ENCODE measurements around the gene FRMPD4.

FRMPD4 gene

DNA sequence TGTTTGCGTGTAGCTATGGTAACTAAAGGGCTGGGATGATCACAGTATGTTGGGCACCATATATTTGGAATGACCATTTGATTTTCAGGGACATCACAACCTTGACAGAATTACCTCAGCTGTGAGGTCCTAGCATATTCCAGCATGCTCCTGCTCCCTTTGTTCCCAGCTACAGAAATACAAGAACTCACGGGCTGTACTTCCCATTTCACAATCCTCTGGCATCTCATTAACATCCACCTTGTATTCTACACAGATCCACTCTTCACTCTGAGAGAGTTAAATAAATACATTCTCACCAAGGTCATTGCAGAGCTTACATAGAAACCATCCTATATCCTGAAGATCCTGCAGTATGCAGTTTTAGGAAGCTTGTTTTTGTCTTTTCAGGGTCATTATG, 169.7 kb downstream of the FRMPD4 start:
- no peak for DNase-seq

DNA sequence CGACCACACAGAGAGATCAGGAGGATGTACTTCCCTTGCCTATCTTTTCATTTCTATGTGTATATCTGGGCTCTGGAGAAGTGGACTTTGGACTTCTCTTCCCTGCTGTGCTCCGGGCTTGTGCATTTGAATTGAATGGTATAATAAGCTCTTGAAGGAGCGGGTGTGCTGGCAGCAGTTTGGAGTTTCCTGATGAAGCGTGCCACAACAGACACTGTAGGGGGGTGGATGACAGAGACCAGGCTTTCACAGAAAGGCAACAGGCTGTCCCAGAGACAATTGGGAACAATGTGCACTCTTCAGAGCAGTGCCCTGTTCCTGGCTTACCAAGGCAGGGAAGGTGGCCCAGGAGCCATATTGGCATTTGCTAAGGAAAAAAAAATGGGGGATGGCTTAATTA, 170.1 kb downstream of the FRMPD4 start:
- DNase-seq: no peak

DNA sequence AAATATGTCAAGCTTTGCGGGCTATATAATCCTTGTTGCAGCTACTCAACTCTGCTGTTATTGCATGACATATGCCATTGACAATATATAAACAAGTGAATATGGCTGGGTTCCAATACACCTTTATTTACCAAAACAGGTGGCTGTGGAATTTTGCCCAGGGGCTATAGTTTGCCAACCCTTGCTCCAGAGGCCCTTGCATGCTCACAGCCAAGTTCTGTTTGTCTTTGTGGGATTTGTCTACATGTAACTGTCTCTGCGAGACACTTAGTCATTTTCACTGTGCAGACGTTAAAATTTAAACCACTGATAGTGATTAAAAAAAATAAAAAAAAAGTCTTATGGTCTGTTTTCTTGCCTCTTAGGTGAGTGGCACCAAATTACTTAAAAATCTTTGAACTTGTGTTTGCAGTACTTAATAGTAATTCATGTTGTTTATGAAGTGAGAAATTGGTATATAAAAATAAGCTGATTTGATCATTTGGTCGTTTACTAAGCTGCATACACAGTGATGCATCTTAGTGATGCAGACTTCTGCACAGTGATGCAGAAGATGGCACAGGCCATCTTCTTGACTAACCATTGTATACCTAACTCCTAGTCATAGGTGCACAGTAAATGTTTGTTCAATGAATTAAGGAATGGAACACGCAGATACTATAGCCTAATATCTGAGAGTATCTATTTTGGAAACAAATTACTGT, 170.9 kb downstream of the FRMPD4 start:
- no peak for DNase-seq

DNA sequence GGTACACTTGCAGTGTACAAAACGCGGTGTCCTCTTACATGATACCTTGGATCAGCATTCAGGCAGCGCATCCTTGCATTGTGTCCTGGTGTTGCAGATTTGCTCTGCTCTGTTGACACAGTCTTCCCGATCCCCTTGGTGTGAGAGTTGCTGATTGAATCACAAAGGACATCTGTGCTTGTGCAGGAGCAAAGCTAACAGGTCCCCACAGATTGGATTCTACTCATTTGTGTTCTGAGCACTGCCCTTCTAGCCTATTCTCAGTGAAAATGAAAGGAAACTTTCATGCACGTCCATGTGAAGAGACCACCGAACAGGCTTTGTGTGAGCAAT, 171.4 kb downstream of the FRMPD4 start:
- no peak for DNase-seq

DNA sequence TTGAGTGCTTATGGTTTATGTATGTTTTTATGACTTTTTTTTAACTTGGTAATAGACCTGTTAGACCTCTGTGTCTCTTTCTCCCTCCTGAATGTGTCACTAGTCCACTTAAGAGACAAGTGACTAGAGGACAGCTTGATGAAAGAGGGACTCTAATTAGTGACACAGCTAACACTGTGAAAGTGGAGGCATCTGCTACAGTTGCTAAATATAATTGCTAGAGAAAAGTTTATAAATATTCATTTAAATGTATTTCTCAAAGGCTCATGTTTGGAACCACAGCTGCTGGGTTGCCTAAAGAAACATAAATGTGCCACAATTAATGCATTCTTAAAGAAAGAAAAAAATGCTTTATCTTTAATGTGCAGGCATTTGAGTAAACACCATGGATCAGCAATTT, 176.4 kb downstream of the FRMPD4 start:
- no peak for DNase-seq

DNA sequence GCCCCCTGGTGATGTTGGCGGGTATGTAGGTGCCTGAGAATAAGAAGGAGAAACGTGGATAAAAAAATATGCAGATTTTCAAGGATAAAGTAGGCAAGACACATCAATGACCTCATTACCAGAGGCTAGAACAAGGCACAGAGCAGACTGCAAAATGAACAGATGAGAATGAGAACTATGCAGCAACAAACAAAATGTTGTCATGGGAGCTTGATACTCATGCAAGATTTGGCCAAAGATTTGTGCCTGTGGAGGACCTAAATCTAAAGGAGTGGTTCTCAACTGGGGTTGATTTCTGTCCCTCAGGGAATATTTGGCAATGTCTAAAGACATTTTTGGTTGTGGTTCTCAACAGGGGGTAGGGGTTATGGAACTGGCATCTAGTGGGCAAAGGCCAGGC, 177.3 kb downstream of the FRMPD4 start:
- DNase-seq: no peak

DNA sequence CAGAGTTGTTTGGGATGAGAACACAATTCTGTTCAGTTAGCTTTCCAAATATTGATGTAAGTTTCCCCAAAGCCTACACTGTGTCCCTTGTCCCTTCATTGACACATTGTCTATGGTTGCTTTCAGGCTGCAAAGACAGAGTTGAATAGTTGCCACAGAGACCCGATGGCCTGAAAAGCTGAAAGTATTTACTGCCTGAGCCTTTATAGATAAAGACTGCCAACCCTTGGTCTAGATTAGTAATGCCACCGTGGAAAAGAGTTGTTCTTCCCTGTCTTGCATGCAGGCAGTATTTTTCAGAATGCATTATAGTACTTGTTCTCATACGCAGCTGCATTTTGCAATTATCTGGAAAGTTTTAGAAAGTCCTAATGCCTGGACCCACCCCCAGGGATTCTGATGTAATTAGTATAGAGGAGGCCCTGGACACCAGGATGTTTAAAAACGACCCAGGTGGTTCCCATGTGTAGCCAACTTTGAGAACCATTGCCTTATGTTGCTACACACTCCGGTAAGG, 180.8 kb downstream of the FRMPD4 start:
- no peak for DNase-seq

DNA sequence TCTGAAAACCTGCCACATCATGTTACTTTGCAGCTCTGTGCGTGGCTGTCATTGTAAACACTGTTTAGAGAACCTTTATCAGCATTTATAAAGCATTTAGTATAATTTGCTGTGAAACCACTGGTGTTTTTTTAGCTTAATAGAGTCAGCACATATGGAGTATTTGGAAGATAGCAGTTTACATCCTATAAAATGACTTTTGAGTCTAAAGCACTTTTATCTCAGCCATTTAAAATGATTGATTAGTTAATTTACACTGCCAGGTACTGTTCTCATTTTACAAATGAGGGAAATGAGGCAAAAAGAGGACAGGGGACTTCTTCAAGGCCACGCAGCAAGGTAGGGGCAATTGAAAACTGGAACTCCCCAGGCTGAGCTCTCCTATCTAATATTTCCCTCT, 181.7 kb downstream of the FRMPD4 start:
- no peak for DNase-seq

DNA sequence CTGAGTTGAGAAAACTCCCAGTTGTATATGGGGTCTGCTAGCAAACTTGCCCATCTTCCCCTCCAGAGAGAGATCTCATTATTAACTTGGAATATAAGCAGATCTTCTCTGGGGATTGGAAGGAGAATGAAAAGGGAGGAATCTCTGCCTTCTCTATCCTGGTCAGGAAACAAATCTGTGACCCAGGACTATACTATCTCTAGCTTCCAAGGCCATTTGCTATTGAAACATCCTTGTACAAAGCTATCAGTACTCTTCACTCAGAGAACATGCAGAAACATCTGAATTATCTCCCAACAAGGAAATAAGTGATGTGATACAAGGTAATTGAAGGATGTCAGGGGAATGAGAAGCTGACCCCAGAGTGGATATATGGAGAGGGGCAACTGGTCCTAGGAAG, 183.8 kb downstream of the FRMPD4 start:
- DNase-seq: no peak

DNA sequence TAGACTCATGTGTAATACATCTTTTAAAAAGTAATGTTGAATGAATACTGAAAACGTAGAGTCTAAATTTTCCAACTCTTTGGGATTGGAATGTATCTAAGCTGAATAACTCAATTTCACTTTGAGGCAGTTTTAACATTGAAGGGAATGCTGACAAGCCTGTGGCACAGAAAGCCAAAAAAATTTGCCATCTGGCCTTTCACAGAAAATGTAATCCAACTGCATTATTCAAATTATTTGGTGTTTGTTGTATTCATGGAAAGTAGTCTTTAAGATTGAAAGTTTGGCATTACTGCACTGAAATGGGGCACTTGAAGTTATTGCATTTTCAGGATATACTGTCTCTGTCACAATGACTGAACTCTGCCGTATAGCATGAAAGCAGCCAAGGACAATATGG, 186.9 kb downstream of the FRMPD4 start:
- no peak for DNase-seq

DNA sequence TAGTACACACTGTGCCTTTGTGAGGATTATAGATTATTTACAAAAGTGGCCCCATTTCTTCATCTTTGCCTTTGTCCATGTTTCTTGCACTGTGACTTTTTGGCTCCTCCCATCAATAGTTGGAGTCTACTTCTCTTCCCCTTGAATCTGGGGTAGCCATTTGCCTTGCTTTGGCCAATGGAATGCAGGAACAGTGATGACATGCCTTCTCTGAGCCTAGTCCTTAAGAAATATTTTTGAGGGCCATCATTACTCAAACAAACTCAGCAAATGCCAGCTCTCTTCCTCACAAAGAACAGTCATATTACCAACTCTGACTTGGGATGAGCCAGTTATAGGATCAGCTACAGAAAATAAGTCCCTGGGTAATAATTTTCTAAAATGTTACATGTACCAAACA, 189.6 kb downstream of the FRMPD4 start:
- DNase-seq: no peak

DNA sequence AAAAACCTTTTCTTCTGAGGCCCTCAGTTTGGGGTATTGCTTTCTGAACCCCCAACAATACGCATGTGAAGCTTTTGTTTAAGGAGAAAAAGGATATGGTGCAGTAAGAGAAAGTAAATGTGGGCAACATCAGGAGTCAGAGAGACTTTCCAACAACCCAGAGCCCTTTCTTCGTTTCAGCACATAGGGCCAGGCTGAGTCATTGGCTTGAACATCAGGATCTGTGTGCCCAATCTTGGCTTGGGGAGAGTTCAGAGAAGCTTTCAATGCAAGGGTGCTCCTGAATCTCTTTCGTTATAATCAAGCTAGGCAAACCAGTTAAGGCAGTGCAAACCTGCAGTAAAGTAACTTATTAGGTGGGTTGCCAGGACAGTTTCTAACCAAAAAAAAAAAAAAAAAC, 191.2 kb downstream of the FRMPD4 start:
- no peak for DNase-seq

DNA sequence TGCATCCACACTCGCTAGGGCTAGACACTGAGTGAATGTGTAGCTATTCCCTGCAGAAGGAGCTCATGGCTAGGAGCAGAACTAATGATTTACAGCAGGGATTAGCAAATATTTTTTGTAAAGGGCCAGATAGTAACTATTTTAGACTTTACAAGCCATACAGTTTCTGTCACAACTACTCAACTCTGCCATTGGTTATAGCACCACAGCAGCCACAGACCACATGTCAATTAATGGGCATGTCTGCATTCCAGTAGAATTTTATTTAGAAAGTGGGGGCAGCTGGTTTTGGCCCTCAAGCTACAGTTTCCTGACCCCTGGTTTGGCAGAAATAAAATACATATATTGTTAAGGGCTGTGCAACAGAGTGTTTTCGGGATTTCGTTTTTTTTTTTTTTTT, 192.6 kb downstream of the FRMPD4 start:
- no peak for DNase-seq

DNA sequence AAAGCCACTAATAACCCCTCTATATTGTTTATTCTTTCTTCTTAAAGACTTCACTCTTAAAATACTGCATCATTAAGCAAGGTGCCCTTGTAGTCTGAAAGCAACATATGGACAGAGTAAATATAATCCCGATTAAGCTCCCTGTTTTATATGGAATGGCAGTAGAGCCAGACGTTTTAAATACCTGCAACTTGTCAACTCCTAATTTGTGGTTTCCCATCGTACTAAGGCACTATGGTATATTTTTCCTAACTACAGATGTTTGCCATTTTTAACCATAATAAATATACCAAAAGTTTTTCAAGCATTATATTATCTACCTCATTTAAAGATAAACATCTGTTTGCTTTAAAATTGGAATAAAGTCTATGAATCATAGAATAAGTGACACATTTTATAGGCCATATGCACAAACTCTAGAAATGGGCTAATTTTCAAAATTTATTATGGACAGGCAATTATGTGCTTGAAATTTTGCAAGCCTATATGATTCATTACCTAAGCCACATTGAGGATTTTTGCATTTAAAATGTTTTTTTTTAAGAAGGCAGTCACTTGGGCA, 194.6 kb downstream of the FRMPD4 start:
- no peak for DNase-seq

DNA sequence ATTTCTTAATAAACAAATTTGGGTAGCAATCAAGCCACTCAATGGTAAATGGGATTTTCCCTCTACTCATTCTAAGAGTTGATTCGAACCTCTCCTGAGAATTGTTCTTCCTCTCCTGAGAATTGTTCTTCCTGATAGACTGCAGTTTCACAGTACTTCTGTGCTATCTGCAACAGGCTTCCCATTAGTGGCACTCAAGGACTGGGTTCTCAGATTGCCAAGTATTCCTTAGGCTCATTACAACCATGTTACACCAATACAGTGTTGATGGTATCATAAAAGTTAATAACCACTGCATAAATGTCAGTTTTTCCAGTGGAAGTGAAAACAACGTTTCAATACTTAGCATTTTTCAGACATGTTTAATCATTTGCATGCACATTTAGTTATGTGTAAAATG, 201.6 kb downstream of the FRMPD4 start:
- no peak for DNase-seq

DNA sequence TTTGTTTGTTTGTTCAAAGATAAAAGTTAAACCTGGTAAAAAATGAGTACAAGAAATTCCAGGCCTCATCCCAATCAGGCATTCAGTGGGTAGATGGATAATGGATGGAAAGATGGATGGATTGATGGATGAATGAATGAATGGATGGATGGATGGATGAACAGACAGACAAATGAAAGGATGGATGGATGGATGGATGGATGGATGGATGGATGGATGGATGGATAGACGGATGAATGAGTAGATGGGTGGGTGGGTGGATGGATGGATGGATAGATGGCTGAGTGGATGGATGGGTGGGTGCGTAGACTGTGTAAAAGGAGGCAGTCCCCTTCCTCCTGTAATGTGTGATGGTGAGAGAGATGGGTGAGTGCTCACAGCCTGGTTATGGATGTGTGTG, 206.7 kb downstream of the FRMPD4 start:
- DNase-seq: no peak

DNA sequence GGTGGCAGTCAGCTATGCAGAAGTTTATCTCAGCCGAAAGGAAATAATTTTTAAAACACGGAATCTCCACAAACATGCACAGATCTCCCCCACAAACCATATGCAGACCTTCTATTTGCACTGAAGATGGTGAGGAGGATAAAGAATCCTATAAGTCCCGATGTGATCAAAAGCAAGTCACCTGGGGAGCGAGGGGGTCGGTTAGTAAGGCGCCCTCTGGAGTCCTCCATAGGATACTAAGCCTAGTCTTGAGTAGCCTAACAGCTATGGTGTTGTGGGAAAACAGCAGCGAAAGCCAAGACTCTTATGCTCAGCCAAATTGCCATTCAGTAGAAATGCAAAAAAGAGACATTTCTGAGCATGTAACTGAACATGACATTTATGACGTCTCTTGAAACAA, 210.9 kb downstream of the FRMPD4 start:
- no peak for DNase-seq

DNA sequence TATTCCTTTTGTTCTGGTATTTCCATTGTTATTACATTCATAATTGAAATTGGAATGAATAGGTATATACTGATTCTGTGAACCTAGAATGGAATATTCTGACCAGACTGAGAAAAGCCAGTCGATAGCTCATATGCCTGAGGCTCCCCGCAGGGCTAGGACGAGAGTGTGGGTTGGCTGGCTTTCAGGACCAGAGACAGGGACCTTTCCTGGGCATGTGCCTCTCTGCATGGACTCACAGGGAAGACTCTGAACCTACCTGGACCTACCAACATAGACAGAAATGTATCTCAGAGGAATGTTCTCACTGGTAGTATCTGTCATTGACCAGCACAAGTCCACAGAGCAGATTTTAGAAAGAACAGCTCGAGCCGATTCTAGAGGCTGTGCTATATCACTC, 214.6 kb downstream of the FRMPD4 start:
- no peak for DNase-seq

DNA sequence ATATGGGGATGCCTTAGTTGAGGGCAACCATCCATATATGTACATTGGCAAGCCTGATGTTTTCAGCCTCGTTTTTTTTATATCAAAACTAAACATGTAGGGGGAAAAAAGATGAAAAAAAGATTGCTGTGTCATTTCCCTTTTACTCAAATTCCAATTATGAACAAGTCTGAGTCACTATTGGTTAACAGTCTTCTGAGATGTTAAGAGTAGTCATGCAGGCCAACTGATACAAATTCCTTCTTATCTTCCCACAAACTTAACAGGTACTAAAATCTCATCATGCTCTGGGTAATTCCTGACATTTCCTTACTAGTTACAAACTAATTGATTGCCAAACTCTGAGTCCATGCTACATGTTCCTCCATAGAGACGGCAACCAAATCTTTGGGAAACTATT, 222.1 kb downstream of the FRMPD4 start:
- DNase-seq: no peak

DNA sequence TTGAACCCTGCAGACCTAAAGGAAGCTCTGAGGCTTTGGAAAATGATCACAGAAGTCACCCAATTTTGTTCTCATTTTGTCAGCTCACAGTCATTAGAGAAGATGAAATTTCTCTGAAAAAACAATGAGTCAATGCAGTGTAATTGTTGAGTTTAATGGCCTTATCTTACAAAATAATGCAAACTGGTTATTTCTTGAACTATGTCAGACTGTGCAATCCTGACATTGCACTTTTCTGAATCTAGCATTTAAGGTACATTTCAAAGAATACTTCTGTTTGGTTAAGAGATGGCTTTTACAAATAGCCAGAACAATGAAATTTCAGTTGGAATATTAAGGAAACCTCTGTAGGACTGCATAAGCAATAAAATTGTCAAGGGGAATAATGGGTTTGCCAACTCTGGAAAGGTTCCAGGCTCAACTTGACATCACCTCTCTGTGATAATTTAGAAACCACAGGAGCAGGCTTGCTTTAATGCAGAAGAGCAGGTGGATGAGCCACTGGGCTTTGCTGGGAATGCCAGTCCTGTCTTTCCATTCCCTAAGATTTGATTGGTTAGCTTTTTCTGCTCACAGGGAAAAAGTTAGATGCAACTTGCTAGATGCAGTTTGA, 222.8 kb downstream of the FRMPD4 start:
- no peak for DNase-seq

DNA sequence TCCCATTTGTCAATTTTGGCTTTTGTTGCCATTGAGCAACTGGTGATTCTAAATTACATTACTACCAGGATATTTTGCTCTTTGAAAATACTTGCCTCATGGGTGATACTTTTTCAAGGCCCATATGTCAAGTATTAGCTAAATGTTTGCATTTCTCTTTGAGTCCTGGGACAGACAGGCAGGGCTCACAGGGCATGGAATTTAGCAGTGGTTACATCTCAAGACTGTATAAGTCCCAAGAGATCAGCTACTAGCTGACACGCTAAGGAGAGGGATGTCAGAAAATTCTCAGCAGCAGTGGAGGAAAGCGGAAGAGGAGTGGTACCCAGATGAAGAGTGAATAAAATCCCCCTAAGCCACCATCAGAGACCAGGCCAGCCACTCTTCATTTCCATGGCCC, 224.9 kb downstream of the FRMPD4 start:
- no peak for DNase-seq

DNA sequence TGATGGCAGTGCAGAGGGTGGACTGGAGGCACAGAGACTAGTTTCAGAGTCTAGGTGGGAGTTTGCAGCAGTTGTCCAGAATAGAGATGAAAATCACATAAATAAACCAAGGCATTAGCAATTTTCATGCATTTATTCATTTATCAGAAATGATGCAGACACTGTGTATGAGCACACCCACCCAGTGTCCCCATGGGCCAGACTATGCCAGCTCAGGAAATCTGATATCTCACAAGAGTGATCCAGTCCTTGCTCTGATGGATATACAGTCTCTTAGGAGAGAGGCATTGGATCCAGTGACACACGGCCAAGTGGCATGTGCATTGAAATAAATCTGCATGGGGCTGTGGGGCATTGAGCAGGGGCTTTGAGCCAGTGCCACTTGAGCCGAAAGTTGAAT, 228.2 kb downstream of the FRMPD4 start:
- no peak for DNase-seq

DNA sequence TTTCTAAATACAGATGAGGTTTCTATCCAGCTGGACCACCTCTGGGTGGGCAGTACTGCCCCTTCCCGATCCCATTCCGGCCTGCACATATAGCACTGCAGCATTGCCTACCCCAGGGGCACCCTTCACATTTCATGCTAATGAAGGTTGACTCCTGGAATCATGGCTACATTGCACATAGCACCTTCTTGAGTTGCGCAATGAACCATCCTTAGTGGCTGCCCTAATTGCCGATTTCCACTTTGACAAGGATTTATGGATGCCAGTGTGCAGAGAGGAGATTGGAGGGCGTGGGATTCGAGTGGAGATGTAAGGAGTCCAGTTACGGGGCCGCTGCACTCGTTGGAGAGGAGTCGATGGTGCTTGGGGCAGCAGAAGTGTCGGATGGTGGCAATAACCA, 229.0 kb downstream of the FRMPD4 start:
- no peak for DNase-seq

DNA sequence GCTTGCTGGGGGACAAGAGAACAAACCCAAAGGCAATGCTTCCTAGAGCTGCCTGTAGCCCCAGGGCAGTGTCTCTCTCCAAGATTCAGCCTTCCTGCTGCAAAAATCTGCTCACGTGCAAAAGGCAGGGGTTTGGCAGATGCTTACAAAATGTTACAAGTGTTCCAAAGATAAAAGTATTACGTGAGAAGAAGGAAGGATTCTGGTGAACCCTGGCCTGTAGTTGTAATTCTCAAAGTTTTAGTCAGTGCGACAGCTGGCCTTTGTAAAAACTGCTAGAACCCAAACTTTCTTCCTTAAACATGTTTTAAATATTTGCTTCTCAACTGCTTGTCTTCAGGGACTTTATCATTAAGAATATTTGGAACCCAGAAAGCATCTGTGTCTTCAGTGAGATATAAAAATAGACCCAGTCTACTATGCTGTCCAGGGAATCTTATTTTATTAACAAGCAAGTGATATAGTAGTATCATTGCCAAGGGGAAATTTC, 232.3 kb downstream of the FRMPD4 start:
- DNase-seq: no peak

DNA sequence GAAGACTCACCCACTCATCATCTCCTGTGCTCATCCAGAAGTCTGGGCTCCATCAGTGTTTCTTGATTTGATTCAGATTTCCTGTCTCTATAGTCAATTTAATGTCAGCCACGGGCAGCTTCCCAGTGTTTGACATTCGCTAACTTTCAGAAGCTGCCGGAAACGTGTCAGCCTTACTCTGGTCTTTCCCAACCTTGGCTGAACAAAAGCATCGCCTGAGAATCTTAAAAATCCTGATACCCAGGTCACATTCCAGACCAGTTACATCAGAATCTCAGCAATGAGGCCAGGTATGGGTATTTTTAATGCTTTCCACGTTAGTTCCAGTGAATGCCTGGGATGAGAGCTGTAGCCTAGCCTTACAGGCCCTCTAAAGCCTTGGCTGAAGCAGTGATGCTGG, 233.8 kb downstream of the FRMPD4 start:
- no peak for DNase-seq
